Activated CD8-positive, alpha-beta memory T cell treated with anti-CD3 and anti-CD28 coated beads, Interleukin-2, amount 10 ng/mL, durations not matched to agents 7 days and 5 days (primary cell): ENCODE data around the gene SMPD3. TPM values are rescaled to one million over a fixed set of nuclear protein-coding genes. Genes with fewer than 3 reads are reported as not detected.
A peak's percentile ranks its signal among the peaks of the same experiment; 100 is the strongest.

ENCODE experiments used
- ATAC-seq: fragments of 150-1000 bp; cut with Tn5 transposase; one replicate; pipeline ENCODE4 v1.10.0; 2021; ENCODE audit warnings: moderate library complexity
- CTCF ChIA-PET: fragments of 350-600 bp; sonication (Branson Sonifier 250); formaldehyde crosslinking; loops from one replicate; lab custom pipeline; 2021; ENCODE audit warnings: antibody characterized with exemption; lab: Charles Lee
- DNase-seq: peaks from one replicate; pipeline ENCODE4 v3.0.0-alpha.2; 2020
- H3K27ac Mint-ChIP-seq: one replicate; pipeline ENCODE4 v1.8.0; 2021; ENCODE audit warnings: mild to moderate bottlenecking, mixed read lengths
- H3K27me3 Mint-ChIP-seq: one replicate; pipeline ENCODE4 v1.8.0; 2021; ENCODE audit warnings: mixed read lengths
- H3K36me3 Mint-ChIP-seq: one replicate; pipeline ENCODE4 v1.8.0; 2021; ENCODE audit warnings: mild to moderate bottlenecking, mixed read lengths
- H3K4me1 Mint-ChIP-seq: one replicate; pipeline ENCODE4 v1.8.0; 2021; ENCODE audit warnings: mixed read lengths
- H3K4me3 Mint-ChIP-seq: one replicate; pipeline ENCODE4 v1.8.0; 2021; ENCODE audit warnings: mild to moderate bottlenecking, moderate library complexity, mixed read lengths
- H3K9me3 Mint-ChIP-seq: one replicate; pipeline ENCODE4 v1.8.0; 2022; ENCODE audit warnings: low read depth, mixed read lengths
- total RNA-seq, 2 experiments: library from RNA; stranded (reverse); gene quantifications; one replicate each; pipeline ENCODE4 v1.2.3, GENCODE V29; 2021

Gene SMPD3
- total RNA-seq, 2 experiments from 2014 or later = 7.7 to 7.9 TPM

- peak; percentile 46 for ATAC-seq
- H3K4me1 Mint-ChIP-seq = peaks cover 14% of the 10 kb centered on the region
- CTCF ChIA-PET = interaction anchor here (0.6 kb wide), 1 partner anchor 231 kb away, joined by 3 read pairs; no protein-coding TSS in a partner anchor
- H3K36me3 Mint-ChIP-seq = no peaks in the 10 kb centered on the region
- H3K27ac Mint-ChIP-seq = no peak overlapping the region
- no peak overlapping the region for H3K4me3 Mint-ChIP-seq
- peaks cover 22% of the 10 kb centered on the region for H3K27me3 Mint-ChIP-seq
- H3K9me3 Mint-ChIP-seq = no peaks in the 10 kb centered on the region
- DNase-seq = no peak
Observed at GRCh38 chr16:68379472-68380347, 68.6 kb downstream of the SMPD3 start.

DNA sequence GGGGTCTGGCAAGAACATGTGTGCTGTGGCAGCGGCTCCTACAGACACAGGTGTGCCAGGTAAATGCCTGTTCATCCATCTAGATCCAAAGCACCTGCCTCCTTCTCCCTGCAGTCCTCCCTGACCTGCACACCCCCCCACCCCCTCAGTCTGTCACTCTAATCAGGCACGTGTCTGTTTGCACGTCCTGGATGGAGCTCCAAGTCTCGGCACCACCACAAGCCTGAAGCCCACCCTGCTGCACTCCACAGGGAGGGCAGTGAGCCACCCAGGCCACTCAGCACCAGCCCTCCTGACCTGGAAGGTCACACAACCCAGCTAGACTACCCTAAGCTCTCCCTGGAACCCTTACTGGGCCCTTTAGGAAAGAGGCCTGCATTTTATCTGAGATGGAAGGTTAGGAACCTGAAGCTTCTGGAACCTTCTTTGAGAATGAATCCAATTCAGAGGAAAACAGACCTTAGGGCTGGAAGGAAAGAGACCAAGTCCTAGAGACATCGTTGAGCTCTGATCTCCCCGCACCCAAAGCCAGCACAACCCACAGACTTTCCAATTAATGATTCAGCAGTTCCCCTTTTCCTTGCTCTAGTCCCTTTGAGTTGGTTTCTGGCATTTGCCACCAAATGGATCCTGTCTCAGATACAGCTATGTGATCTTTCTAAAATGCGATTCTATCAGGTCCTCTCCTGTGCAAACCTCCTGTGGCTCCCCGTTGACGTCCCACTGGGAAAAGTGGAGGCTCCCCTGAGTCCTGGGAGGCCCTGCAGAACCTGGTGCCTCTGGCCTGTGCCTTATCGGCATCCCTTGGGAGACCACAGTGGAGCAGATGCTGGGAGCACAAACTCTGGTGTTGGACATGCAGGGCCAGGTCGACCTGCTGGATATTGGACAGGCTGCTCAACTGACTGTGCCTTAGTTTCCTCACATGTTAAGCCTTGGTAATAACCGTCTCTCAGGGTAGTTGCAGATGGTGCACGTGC lies 69.6 kb downstream of the SMPD3 start:
- DNase-seq = no peak
- Mint-ChIP-seq H3K4me3 (no peak overlapping the region), H3K36me3 (no peaks in the 10 kb centered on the region), H3K27me3 (peaks cover 31% of the 10 kb centered on the region), H3K4me1 (peaks cover 14% of the 10 kb centered on the region), H3K27ac (no peak overlapping the region), H3K9me3 (no peaks in the 10 kb centered on the region)
- no peak for ATAC-seq
- CTCF ChIA-PET = interaction anchor here (0.8 to 2.6 kb wide), 3 partner anchors 11 to 117 kb away, joined by 3 to 12 read pairs (median 3); no protein-coding TSS in a partner anchor

- H3K4me1 Mint-ChIP-seq = peaks cover 14% of the 10 kb centered on the region
- H3K9me3 Mint-ChIP-seq = no peaks in the 10 kb centered on the region
- no peak for DNase-seq
- no peak overlapping the region for H3K4me3 Mint-ChIP-seq
- CTCF ChIA-PET = interaction anchor here (1.0 to 2.6 kb wide), 2 partner anchors 10 to 116 kb away, joined by 3 to 12 read pairs; no protein-coding TSS in a partner anchor
- H3K27ac Mint-ChIP-seq = no peak overlapping the region
- no peak for ATAC-seq
- H3K27me3 Mint-ChIP-seq = peaks cover 37% of the 10 kb centered on the region
- H3K36me3 Mint-ChIP-seq = no peaks in the 10 kb centered on the region
Observed at GRCh38 chr16:68377667-68378393, 70.5 kb downstream of the SMPD3 start.

GRCh38 chr16:68377221-68377620 lies 71.1 kb downstream of the SMPD3 start:
- Mint-ChIP-seq H3K9me3 (no peaks in the 10 kb centered on the region), H3K4me3 (no peak overlapping the region), H3K4me1 (peaks cover 14% of the 10 kb centered on the region), H3K27me3 (peaks cover 42% of the 10 kb centered on the region), H3K36me3 (no peaks in the 10 kb centered on the region), H3K27ac (no peak overlapping the region)
- ATAC-seq (no peak), DNase-seq (no peak)
- CTCF ChIA-PET = interaction anchor here (0.8 to 2.6 kb wide), 2 partner anchors 10 to 40 kb away, joined by 3 to 12 read pairs; no protein-coding TSS in a partner anchor

GRCh38 chr16:68376590-68376989 lies 71.7 kb downstream of the SMPD3 start:
- CTCF ChIA-PET = interaction anchor here (0.8 to 2.6 kb wide), 2 partner anchors 9 to 40 kb away, joined by 3 to 12 read pairs; no protein-coding TSS in a partner anchor
- no peak for DNase-seq
- no peak overlapping the region for H3K27ac Mint-ChIP-seq
- no peak for ATAC-seq
- no peaks in the 10 kb centered on the region for H3K9me3 Mint-ChIP-seq
- peaks cover 14% of the 10 kb centered on the region for H3K4me1 Mint-ChIP-seq
- no peak overlapping the region for H3K4me3 Mint-ChIP-seq
- peaks cover 46% of the 10 kb centered on the region for H3K27me3 Mint-ChIP-seq
- H3K36me3 Mint-ChIP-seq = no peaks in the 10 kb centered on the region

DNA sequence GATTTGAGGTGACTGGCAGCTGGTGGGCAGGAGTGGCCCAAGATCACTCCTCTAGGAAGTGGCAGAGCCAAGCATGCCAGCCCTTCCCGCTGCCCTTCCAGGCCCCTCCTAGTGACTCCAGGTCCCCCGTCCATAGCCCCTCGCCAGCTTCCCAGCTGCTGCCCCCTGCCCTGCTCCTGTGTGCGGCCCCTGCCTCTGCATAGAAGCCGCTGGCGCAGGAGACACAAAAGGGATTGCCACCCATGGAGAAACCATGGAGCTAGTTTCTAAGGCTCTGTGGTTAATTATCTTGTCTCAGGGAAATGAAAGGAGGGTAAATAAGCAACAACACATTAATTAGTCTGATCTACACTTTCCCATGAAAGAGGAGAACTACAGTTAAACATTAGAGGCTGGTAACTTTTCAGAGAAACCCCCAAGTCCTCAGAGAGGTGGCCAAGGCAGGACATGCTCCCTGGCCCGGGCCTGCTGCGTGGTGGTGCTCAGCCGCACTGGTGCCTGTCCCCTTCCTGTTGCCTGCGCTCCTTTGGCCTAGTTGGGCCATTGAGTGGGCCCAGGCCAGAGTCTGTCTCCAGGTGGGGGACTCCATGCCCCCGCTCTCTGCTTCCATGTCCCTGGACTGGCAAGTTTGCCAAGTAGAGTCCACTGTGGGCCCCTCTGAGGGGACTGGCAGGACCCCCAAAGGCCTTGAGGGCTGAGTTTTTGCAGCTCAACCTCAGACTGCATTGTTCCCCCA lies 72.3 kb downstream of the SMPD3 start:
- ATAC-seq (no peak), DNase-seq (no peak)
- Mint-ChIP-seq H3K4me1 (peaks cover 17% of the 10 kb centered on the region), H3K36me3 (no peaks in the 10 kb centered on the region), H3K4me3 (no peak overlapping the region), H3K27ac (no peak overlapping the region), H3K27me3 (peaks cover 46% of the 10 kb centered on the region), H3K9me3 (no peaks in the 10 kb centered on the region)
- CTCF ChIA-PET = interaction anchor here (1.1 kb wide), 1 partner anchor 47 kb away, joined by 3 read pairs; no protein-coding TSS in a partner anchor

DNA sequence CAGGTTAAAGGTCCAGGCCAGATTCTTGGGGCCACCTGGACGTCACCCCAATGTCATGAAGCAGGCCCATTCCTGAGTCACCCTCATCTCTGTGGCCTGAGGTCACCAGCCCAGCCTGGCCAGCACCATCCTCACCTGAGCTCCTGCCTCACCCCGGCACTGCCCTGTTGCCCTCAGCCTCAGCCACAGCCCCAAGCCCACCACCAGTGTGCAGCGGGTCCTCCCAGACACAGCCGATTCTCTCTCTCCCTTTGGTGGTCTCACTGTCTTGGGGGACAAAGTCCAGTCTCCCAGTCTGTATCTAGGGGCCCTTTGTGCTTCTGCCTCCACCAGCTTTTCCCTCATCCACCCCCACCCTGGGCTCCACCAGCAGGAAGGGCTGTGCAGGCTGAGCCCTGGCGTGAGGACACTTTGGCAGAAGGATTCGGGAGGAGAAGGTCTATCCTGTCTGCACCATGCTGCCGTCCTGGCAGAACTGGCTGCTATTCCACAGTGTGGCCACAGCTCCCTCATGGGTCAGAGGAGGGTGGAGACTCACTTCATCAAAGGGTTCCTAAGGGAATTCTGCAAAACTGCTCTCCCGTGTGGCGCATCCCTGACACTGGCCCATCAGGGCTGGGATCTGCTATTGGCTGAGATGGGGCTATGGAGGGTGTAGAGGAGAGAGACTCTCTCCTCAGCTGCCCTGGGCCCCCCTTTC lies 73.2 kb downstream of the SMPD3 start:
- DNase-seq (no peak), ATAC-seq (no peak)
- Mint-ChIP-seq H3K27me3 (peaks cover 46% of the 10 kb centered on the region), H3K36me3 (no peaks in the 10 kb centered on the region), H3K27ac (no peak overlapping the region), H3K4me3 (no peak overlapping the region), H3K9me3 (no peaks in the 10 kb centered on the region), H3K4me1 (peaks cover 26% of the 10 kb centered on the region)
- CTCF ChIA-PET = interaction anchor here (1.1 to 1.7 kb wide), 2 partner anchors 10 to 46 kb away, joined by 3 to 5 read pairs; no protein-coding TSS in a partner anchor

- DNase-seq = no peak
Observed at GRCh38 chr16:68374246-68374805, 74.0 kb downstream of the SMPD3 start.

DNA sequence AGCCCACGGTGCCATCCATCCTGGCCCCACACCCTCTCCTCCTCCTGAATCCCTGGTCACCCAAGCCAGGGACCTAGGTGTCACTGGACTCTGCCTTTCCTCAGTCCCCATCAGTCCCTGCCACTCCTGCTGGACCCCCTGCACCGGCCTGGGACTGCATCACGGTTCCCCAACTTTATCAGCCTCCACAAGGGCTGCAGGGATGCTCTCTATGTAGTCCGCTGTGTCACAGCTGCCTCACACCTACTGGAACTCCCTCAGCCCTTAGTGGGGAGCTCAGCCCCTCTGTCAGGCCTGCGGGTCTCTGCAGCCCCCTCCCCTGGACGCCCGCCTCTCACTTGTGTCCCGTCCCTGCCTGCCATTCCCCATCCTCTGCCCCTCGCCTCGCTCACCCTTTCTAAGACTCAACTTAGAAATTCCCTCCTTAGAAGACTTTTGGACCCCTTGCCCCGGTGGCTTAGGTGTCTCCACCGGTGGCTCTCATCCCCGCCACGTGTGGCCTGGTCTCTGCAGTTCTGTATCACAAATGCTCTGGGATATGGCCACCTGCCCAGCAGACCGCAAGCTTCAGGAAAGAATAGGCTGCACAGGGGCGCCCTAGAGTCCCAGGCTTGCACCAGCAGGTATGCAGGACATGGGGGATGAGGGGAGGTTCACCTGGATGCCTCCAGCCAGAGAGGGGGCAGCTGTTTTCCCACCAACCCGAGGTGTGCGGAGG lies 74.6 kb downstream of the SMPD3 start:
- ATAC-seq (no peak), DNase-seq (no peak)
- H3K36me3 Mint-ChIP-seq = no peaks in the 10 kb centered on the region
- H3K9me3 Mint-ChIP-seq = no peaks in the 10 kb centered on the region
- H3K4me3 Mint-ChIP-seq = no peak overlapping the region
- H3K27me3 Mint-ChIP-seq = peaks cover 40% of the 10 kb centered on the region
- H3K4me1 Mint-ChIP-seq = peaks cover 26% of the 10 kb centered on the region
- CTCF ChIA-PET = interaction anchor here (1.3 to 1.7 kb wide), 2 partner anchors 9 to 23 kb away, joined by 4 to 5 read pairs; no protein-coding TSS in a partner anchor
- no peak overlapping the region for H3K27ac Mint-ChIP-seq

More at GRCh38 chr16:68374246-68374805, 74.0 kb downstream of the SMPD3 start:
- H3K27ac Mint-ChIP-seq = no peak overlapping the region
- peaks cover 42% of the 10 kb centered on the region for H3K27me3 Mint-ChIP-seq
- no peak for ATAC-seq
- CTCF ChIA-PET = interaction anchor here (1.7 kb wide), 1 partner anchor 9 kb away, joined by 5 read pairs; no protein-coding TSS in a partner anchor
- no peak overlapping the region for H3K4me3 Mint-ChIP-seq
- no peaks in the 10 kb centered on the region for H3K9me3 Mint-ChIP-seq
- peaks cover 26% of the 10 kb centered on the region for H3K4me1 Mint-ChIP-seq
- H3K36me3 Mint-ChIP-seq = no peaks in the 10 kb centered on the region

- Mint-ChIP-seq H3K9me3 (no peaks in the 10 kb centered on the region), H3K27me3 (peaks cover 44% of the 10 kb centered on the region), H3K27ac (no peak overlapping the region), H3K4me3 (no peak overlapping the region), H3K36me3 (no peaks in the 10 kb centered on the region), H3K4me1 (peaks cover 35% of the 10 kb centered on the region)
- ATAC-seq = no peak
- CTCF ChIA-PET = interaction anchor here (0.7 to 1.3 kb wide), 2 partner anchors 24 to 137 kb away, joined by 3 to 4 read pairs; no protein-coding TSS in a partner anchor
- DNase-seq = no peak
Observed at GRCh38 chr16:68372806-68373205, 75.5 kb downstream of the SMPD3 start.

DNA sequence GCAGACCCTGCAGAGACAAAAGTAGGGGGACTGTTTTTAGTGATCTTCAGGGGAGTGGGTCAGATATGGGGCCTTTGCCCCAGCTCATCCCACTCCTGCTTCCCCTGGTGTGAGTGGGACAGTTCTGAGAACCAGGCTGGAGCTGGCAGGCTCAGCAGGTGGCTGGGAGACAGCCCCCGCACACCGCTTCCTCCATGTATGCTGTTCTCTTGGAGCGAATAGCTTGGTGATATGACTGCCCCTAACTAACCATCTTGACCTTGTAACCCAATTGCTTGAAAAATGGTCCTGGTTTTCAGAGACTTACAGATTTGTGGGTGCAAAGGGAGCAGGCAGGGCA lies 76.0 kb downstream of the SMPD3 start:
- peaks cover 39% of the 10 kb centered on the region for H3K4me1 Mint-ChIP-seq
- CTCF ChIA-PET = interaction anchor here (0.7 to 1.3 kb wide), 3 partner anchors 23 to 138 kb away, joined by 3 to 4 read pairs (median 3); no protein-coding TSS in a partner anchor
- H3K27ac Mint-ChIP-seq = no peak overlapping the region
- H3K9me3 Mint-ChIP-seq = no peaks in the 10 kb centered on the region
- H3K27me3 Mint-ChIP-seq = peaks cover 46% of the 10 kb centered on the region
- DNase-seq (no peak), ATAC-seq (no peak)
- no peaks in the 10 kb centered on the region for H3K36me3 Mint-ChIP-seq
- no peak overlapping the region for H3K4me3 Mint-ChIP-seq
